GM23338 (cell line): Measurements from ENCODE around the gene CLHC1. TPM values are rescaled to one million over a fixed set of nuclear protein-coding genes. Genes with fewer than 3 reads are reported as not detected.
"Not testable (repeated sequence)": the region's sequence is repeated elsewhere in the genome, so short reads cannot be mapped to it uniquely, and the experiment has no call there.

Experiments used
- ATAC-seq: fragments of 200-7000 bp; cut with Tn5 transposase; 3 replicates; pipeline ENCODE4 v1.9.1; 2020
- DNase-seq: peaks from one replicate; pipeline ENCODE4 v3.0.0-alpha.2; 2015; ENCODE audit warnings: low spot score
- H2AFZ ChIP-seq: fragments of 200-600 bp; sonication (generic); 2 replicates; pipeline ENCODE4 v1.8.0; 2016; ENCODE audit warnings: antibody characterized with exemption, mild to moderate bottlenecking, moderate library complexity
- H3F3A ChIP-seq: fragments of 200-600 bp; sonication (generic); replicated peaks from 2 replicates; pipeline ENCODE4 v1.8.0; 2017; ENCODE audit warnings: antibody characterized with exemption, mixed run types, low read depth
- H3K27ac ChIP-seq: fragments of 200-600 bp; sonication (generic); 2 replicates; pipeline ENCODE4 v1.6.1; 2016; ENCODE audit warnings: low read depth
- H3K27me3 ChIP-seq: fragments of 200-600 bp; sonication (generic); 2 replicates; pipeline ENCODE4 v1.8.0; 2016; ENCODE audit warnings: mild to moderate bottlenecking, mixed run types, moderate library complexity; ENCODE audit not compliant: insufficient read depth
- H3K36me3 ChIP-seq: fragments of 200-600 bp; sonication (generic); 2 replicates; pipeline ENCODE4 v1.8.0; 2016; ENCODE audit warnings: mild to moderate bottlenecking; ENCODE audit not compliant: insufficient read depth
- H3K4me1 ChIP-seq: fragments of 200-600 bp; sonication (generic); 2 replicates; pipeline ENCODE4 v1.8.0; 2016; ENCODE audit warnings: mild to moderate bottlenecking, moderate library complexity; ENCODE audit not compliant: insufficient read depth
- H3K4me2 ChIP-seq: fragments of 200-600 bp; sonication (generic); 2 replicates; pipeline ENCODE4 v1.7.1; 2017; ENCODE audit warnings: mixed run types
- H3K4me3 ChIP-seq: fragments of 200-600 bp; sonication (generic); 2 replicates; pipeline ENCODE4 v1.6.1; 2016; ENCODE audit warnings: mixed run types
- H3K79me2 ChIP-seq: fragments of 200-600 bp; sonication (generic); replicated peaks from 2 replicates; pipeline ENCODE4 v1.8.0; 2017; ENCODE audit warnings: mild to moderate bottlenecking; ENCODE audit not compliant: insufficient read depth
- H3K9me2 ChIP-seq: fragments of 200-600 bp; sonication (generic); 2 replicates; pipeline ENCODE4 v1.8.0; 2017; ENCODE audit not compliant: insufficient read depth
- H4K20me1 ChIP-seq: fragments of 200-600 bp; sonication (generic); replicated peaks from 2 replicates; pipeline ENCODE4 v1.8.0; 2017; ENCODE audit warnings: mild to moderate bottlenecking; ENCODE audit not compliant: insufficient read depth
- H3K27ac Mint-ChIP-seq: 2 replicates; pipeline ENCODE4 v1.8.0; 2020; ENCODE audit warnings: inconsistent platforms, mild to moderate bottlenecking, moderate library complexity, mixed read lengths
- H3K27me3 Mint-ChIP-seq: 3 replicates; pipeline ENCODE4 v1.8.0; 2022; ENCODE audit warnings: low read depth, mild to moderate bottlenecking, moderate library complexity, mixed read lengths, inconsistent platforms; ENCODE audit not compliant: insufficient read depth, poor library complexity
- H3K36me3 Mint-ChIP-seq: 3 replicates; pipeline ENCODE4 v1.8.0; 2021; ENCODE audit warnings: low read depth, mild to moderate bottlenecking, inconsistent platforms, moderate library complexity, mixed read lengths
- H3K4me1 Mint-ChIP-seq: 3 replicates; pipeline ENCODE4 v1.8.0; 2020; ENCODE audit warnings: mild to moderate bottlenecking, inconsistent platforms, mixed read lengths
- H3K4me3 Mint-ChIP-seq: 3 replicates; pipeline ENCODE4 v1.8.0; 2021; ENCODE audit warnings: moderate library complexity, mild to moderate bottlenecking, inconsistent platforms, mixed read lengths
- H3K9me3 Mint-ChIP-seq: 3 replicates; pipeline ENCODE4 v1.8.0; 2020; ENCODE audit warnings: moderate library complexity, mild to moderate bottlenecking, inconsistent platforms, mixed read lengths
- NANOG ChIP-seq: IDR thresholded peaks from 2 replicates; pipeline ENCODE4 v1.6.1; 2016; ENCODE audit warnings: antibody characterized with exemption, borderline replicate concordance
- POLR2AphosphoS5 ChIP-seq: IDR thresholded peaks from 2 replicates; pipeline ENCODE4 v1.6.1; 2016; ENCODE audit warnings: antibody characterized with exemption, low read depth
- STAT1 ChIP-seq: IDR thresholded peaks from one replicate; pipeline ENCODE4 v1.6.1; 2016; ENCODE audit warnings: antibody characterized with exemption; ENCODE audit not compliant: unreplicated experiment
- polyA plus RNA-seq: library from polyadenylated mRNA; unstranded; fragments of >200 nt; fragmentation: Nextera tagmentation; extraction: Ambion mirVana; gene quantifications from 2 replicates; pipeline ENCODE4 v1.2.1, GENCODE V29; 2016
- total RNA-seq: library from RNA; depleted of rRNA; stranded (reverse); fragments of >200 nt; shearing (Covaris generic); gene quantifications from 2 replicates; pipeline ENCODE4 v1.2.3, GENCODE V29; 2014

CLHC1 gene
- total and polyA plus RNA-seq, 2 experiments from 2014 or later: 3.1 to 5.0 TPM

- Histone ChIP-seq H3K27ac (peak overlapping the region; percentile 99), H3F3A (peaks cover 23% of the 10 kb centered on the region), H3K4me2 (peak overlapping the region; percentile 60), H3K4me1 (peaks cover 33% of the 10 kb centered on the region), H3K4me3 (peak overlapping the region; percentile 36)
- Mint-ChIP-seq H3K4me1 (peaks cover 30% of the 10 kb centered on the region), H3K27ac (peak overlapping the region; percentile 96), H3K4me3 (peak overlapping the region; percentile 59), H3K27me3 (peaks cover 16% of the 10 kb centered on the region)
- peak; percentile 37 for DNase-seq
- not testable (repeated sequence) for H3K9me2 ChIP-seq, H3K27me3 ChIP-seq, H3K9me3 Mint-ChIP-seq, H3K36me3 ChIP-seq, H2AFZ ChIP-seq, H4K20me1 ChIP-seq, H3K36me3 Mint-ChIP-seq, H3K79me2 ChIP-seq
- TF ChIP-seq NANOG: peak; percentile 3; the same call in 1 of the 2 replicates
- peak; percentile 9; the same call in 1 of the 2 replicates for TF ChIP-seq POLR2AphosphoS5
- ATAC-seq: peak; percentile 10
Observed at GRCh38 chr2:55279859-55280424, 47.8 kb upstream of the CLHC1 start.

GRCh38 chr2:55279214-55279835 is 47.2 kb upstream of the CLHC1 start:
- Histone ChIP-seq H3K4me1 (peaks cover 33% of the 10 kb centered on the region), H3F3A (peaks cover 21% of the 10 kb centered on the region), H3K4me2 (peak overlapping the region; percentile 61), H3K4me3 (peak overlapping the region; percentile 36), H3K27ac (peak overlapping the region; percentile 99)
- H3K79me2 ChIP-seq, H3K9me2 ChIP-seq, H3K36me3 Mint-ChIP-seq, H3K27me3 ChIP-seq, H3K36me3 ChIP-seq, ATAC-seq, H4K20me1 ChIP-seq, H2AFZ ChIP-seq, H3K9me3 Mint-ChIP-seq: not testable (repeated sequence)
- DNase-seq: peak; percentile 63
- H3K27ac Mint-ChIP-seq: peak overlapping the region; percentile 96
- peak overlapping the region; percentile 59 for H3K4me3 Mint-ChIP-seq
- TF ChIP-seq NANOG: peak; percentile 11; the same call in 1 of the 2 replicates
- peak; percentile 50 for TF ChIP-seq POLR2AphosphoS5
- peaks cover 16% of the 10 kb centered on the region for H3K27me3 Mint-ChIP-seq
- H3K4me1 Mint-ChIP-seq: peaks cover 30% of the 10 kb centered on the region

GRCh38 chr2:55277310-55277709 is 45.2 kb upstream of the CLHC1 start:
- no peak overlapping the region; the same call in 1 of the 2 replicates for H2AFZ ChIP-seq
- peaks cover 15% of the 10 kb centered on the region for H3F3A ChIP-seq
- H4K20me1 ChIP-seq: no peaks in the 10 kb centered on the region
- Mint-ChIP-seq H3K36me3 (no peaks in the 10 kb centered on the region), H3K27ac (no peak overlapping the region), H3K9me3 (no peaks in the 10 kb centered on the region; the same call in 2 of the 3 replicates), H3K27me3 (peaks cover 12% of the 10 kb centered on the region), H3K4me1 (peaks cover 27% of the 10 kb centered on the region), H3K4me3 (no peak overlapping the region)
- H3K27me3 ChIP-seq: no peaks in the 10 kb centered on the region
- DNase-seq (no peak), ATAC-seq (no peak)
- no peak overlapping the region for H3K4me2 ChIP-seq
- H3K4me3 ChIP-seq: no peak overlapping the region
- TF ChIP-seq STAT1: no peak
- no peaks in the 10 kb centered on the region for H3K9me2 ChIP-seq
- H3K27ac ChIP-seq: peak overlapping the region; percentile 99; the same call in 1 of the 2 replicates
- H3K4me1 ChIP-seq: peaks cover 27% of the 10 kb centered on the region
- no peaks in the 10 kb centered on the region for H3K36me3 ChIP-seq
- H3K79me2 ChIP-seq: no peaks in the 10 kb centered on the region

- not testable (repeated sequence) for H3K79me2 ChIP-seq, H3K27me3 ChIP-seq, H3K27me3 Mint-ChIP-seq, H3K9me2 ChIP-seq, H2AFZ ChIP-seq, H3K36me3 ChIP-seq, H3K4me3 ChIP-seq, H3K9me3 Mint-ChIP-seq, H3K27ac ChIP-seq, H4K20me1 ChIP-seq, H3K36me3 Mint-ChIP-seq, H3F3A ChIP-seq, H3K4me2 ChIP-seq, H3K27ac Mint-ChIP-seq, ATAC-seq, H3K4me3 Mint-ChIP-seq, DNase-seq
- peaks cover 11% of the 10 kb centered on the region for H3K4me1 Mint-ChIP-seq
- peaks cover 15% of the 10 kb centered on the region for H3K4me1 ChIP-seq
Observed at GRCh38 chr2:55274346-55274745, 42.3 kb upstream of the CLHC1 start.
